ENCODE data around the gene TNF. TPM values are rescaled to one million over a fixed set of nuclear protein-coding genes. Genes with fewer than 3 reads are reported as not detected.
"Not testable (repeated sequence)": the region's sequence is repeated elsewhere in the genome, so short reads cannot be mapped to it uniquely, and the experiment has no call there.

The TNF gene
- total RNA-seq, 1 experiment from 2014 or later, result 0.17 TPM

GRCh38 chr6:31551371-31551770 lies 24.0 kb upstream of the TNF start:
- intact Hi-C loops (cut with micrococcal nuclease; ENCODE audit: unreplicated experiment), result loop anchor here (1.0 kb wide), 1 partner anchor 47 kb away; no protein-coding TSS in a partner anchor

GRCh38 chr6:31556307-31556706 lies 19.1 kb upstream of the TNF start:
- Histone ChIP-seq H3K27ac (ENCODE audit: low read depth, low read length, poor library complexity, severe bottlenecking) (no peak overlapping the region), H3K4me1 (ENCODE audit: insufficient read depth, low read length, poor library complexity, severe bottlenecking) (no peaks in the 10 kb centered on the region), H3K36me3 (ENCODE audit: insufficient read depth, low read length, poor library complexity, severe bottlenecking) (peaks cover 22% of the 10 kb centered on the region), H3K4me3 (ENCODE audit: low read depth, low read length, poor library complexity, severe bottlenecking) (no peak overlapping the region), H3K9me3 (ENCODE audit: low read depth, low read length, poor library complexity, severe bottlenecking) (no peaks in the 10 kb centered on the region), H3K27me3 (replicated peaks; ENCODE audit: insufficient read depth, low read depth, low read length, poor library complexity) (no peaks in the 10 kb centered on the region)
- no peak for DNase-seq (ENCODE audit: low spot score)
- CTCF ChIA-PET, result no interaction called here
- TF ChIP-seq EZH2 (IDR thresholded peaks at IDR 0.05; ENCODE audit: borderline replicate concordance, low read depth, low read length, poor library complexity, severe bottlenecking) (no peak), CTCF (conservative IDR thresholded peaks at IDR 0.05; ENCODE audit: low read depth, low read length) (no peak)
- POLR2A ChIA-PET (ENCODE audit: low non-redundant PET), result no interaction called here
- intact Hi-C loops (cut with micrococcal nuclease; ENCODE audit: unreplicated experiment), result no loop called here
- BruUV-seq (replicated peaks), result no TSS peak

More at GRCh38 chr6:31551371-31551770, 24.0 kb upstream of the TNF start:
- H3K27ac ChIP-seq (ENCODE audit: low read depth, low read length, poor library complexity, severe bottlenecking); POLR2A ChIA-PET (ENCODE audit: low non-redundant PET); BruUV-seq (replicated peaks); H3K9me3 ChIP-seq (ENCODE audit: low read depth, low read length, poor library complexity, severe bottlenecking); H3K4me3 ChIP-seq (ENCODE audit: low read depth, low read length, poor library complexity, severe bottlenecking); H3K27me3 ChIP-seq (replicated peaks; ENCODE audit: insufficient read depth, low read depth, low read length, poor library complexity): not testable (repeated sequence)
- peak; percentile 32; the same call in 1 of the 2 replicates for TF ChIP-seq CTCF (conservative IDR thresholded peaks at IDR 0.05; ENCODE audit: low read depth, low read length)
- Histone ChIP-seq H3K36me3 (ENCODE audit: insufficient read depth, low read length, poor library complexity, severe bottlenecking) (peaks cover 18% of the 10 kb centered on the region), H3K4me1 (ENCODE audit: insufficient read depth, low read length, poor library complexity, severe bottlenecking) (peaks cover 11% of the 10 kb centered on the region)
- peak; percentile 46 for DNase-seq (ENCODE audit: low spot score)
- CTCF ChIA-PET, result interaction anchor here (2.7 kb wide), 1 partner anchor 46 kb away, joined by 30 read pairs; no protein-coding TSS in a partner anchor

GRCh38 chr6:31557443-31558317 lies 17.7 kb upstream of the TNF start:
- H3K4me1 ChIP-seq (ENCODE audit: insufficient read depth, low read length, poor library complexity, severe bottlenecking), result no peaks in the 10 kb centered on the region
- CTCF ChIA-PET, result no interaction called here
- H3K36me3 ChIP-seq (ENCODE audit: insufficient read depth, low read length, poor library complexity, severe bottlenecking), result peaks cover 22% of the 10 kb centered on the region
- no TSS peak for BruUV-seq (replicated peaks)
- no peak for DNase-seq (ENCODE audit: low spot score)
- no peak overlapping the region for H3K27ac ChIP-seq (ENCODE audit: low read depth, low read length, poor library complexity, severe bottlenecking)
- H3K4me3 ChIP-seq (ENCODE audit: low read depth, low read length, poor library complexity, severe bottlenecking), result no peak overlapping the region
- TF ChIP-seq CTCF (conservative IDR thresholded peaks at IDR 0.05; ENCODE audit: low read depth, low read length) (no peak), EZH2 (IDR thresholded peaks at IDR 0.05; ENCODE audit: borderline replicate concordance, low read depth, low read length, poor library complexity, severe bottlenecking) (no peak)
- intact Hi-C loops (cut with micrococcal nuclease; ENCODE audit: unreplicated experiment), result no loop called here
- no peaks in the 10 kb centered on the region for H3K9me3 ChIP-seq (ENCODE audit: low read depth, low read length, poor library complexity, severe bottlenecking)
- no peaks in the 10 kb centered on the region for H3K27me3 ChIP-seq (replicated peaks; ENCODE audit: insufficient read depth, low read depth, low read length, poor library complexity)
- POLR2A ChIA-PET (ENCODE audit: low non-redundant PET), result interaction anchor here (0.7 kb wide), 1 partner anchor 21 kb away, joined by 8 read pairs; no protein-coding TSS in a partner anchor

Measured in A673 (cell line).